HG02642 (cell line): ENCODE measurements around the gene KRTCAP2.

Experiments
- ATAC-seq: cut with Tn5 transposase; IDR thresholded peaks from one replicate; pipeline ENCODE4 v1.9.1; 2021; ENCODE audit warnings: mild to moderate bottlenecking; ENCODE audit not compliant: unreplicated experiment, poor library complexity

Gene KRTCAP2

DNA sequence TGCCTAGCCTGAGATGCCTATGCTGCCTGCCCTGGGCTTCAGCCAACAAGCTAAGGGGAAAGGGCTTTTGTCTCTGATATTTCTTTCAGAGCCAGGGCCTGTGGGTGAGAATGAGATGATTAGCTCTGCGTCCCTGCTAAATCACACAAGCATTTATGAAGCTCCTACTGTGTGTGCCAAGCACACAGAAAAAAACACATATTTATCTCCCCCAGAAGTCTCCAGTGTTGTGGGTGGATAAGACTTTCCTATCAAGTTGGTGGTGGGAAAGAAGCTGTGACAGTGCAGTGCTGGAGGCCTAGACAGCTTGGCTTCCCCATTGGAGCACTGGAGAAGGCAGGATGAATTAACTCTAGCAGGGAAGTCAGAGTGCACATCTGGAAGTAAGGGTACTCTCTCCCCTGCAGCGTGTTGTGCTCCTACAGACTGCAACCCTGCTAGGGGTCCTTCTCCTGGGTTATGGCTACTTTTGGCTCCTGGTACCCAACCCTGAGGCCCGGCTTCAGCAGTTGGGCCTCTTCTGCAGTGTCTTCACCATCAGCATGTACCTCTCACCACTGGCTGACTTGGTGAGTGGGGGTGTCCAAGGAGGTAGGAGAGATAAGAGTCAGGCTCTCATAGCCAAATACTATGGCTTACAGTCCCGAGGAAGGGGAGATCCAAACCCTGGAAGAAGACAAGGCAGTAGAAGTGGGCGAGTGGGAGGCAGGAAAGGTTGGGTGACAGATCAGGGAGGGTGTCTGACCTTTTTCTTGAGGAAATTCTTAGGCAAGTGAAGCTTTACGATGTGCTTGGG, 35.8 kb downstream of the KRTCAP2 start:
- no peak for ATAC-seq

DNA sequence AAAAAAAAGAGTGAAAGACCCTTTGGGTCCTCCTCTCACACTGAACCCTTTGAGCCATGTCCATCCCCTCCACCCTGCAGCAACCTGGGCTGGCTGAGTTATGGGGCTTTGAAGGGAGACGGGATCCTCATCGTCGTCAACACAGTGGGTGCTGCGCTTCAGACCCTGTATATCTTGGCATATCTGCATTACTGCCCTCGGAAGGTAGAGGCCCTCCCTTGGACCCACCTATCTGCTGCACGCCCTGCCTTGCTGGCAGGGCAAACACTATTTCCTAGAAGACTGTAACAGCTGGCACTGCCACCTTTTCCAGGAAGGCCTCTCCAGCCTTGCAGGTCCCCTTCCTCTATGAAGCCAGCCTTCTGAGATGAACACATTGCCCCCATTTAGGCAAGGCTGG, 36.4 kb downstream of the KRTCAP2 start:
- no peak for ATAC-seq

GRCh38 chr1:155135415-155136028, 37.6 kb downstream of the KRTCAP2 start, which contains the start of gene SLC50A1:
TSS of gene SLC50A1 (plus strand) at chr1:155135852. CDS start at chr1:155135912, 60 bp downstream.
- ATAC-seq, result peak; percentile 86

DNA sequence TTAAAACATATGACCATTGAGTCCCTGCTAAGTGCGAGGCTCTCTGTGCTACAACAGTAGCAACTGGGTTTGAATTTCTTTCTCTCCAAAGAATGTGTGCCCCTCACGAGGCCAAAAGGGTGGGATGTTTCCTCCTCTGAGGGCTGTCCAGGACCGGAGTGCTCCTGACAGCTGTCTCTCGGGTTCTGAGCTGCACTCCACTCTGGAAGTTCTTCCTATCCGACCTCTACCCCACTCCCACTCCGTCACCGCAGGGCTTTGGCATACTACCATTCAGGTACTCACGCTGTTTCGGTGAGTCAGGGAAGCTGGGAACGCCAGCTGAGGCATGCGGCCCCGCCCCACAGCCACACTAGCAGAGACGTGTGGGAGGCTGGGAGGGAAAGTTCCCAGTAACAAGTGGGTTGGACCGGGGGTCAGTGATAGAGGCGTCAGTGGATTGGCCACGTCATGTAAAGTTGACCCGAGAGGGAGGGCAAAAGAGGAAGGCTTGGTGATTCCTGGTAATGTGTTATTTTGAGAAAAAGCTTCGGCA, 38.2 kb downstream of the KRTCAP2 start:
- ATAC-seq, result peak; percentile 26

GRCh38 chr1:155134322-155134721, 38.8 kb downstream of the KRTCAP2 start:
- ATAC-seq, result no peak

DNA sequence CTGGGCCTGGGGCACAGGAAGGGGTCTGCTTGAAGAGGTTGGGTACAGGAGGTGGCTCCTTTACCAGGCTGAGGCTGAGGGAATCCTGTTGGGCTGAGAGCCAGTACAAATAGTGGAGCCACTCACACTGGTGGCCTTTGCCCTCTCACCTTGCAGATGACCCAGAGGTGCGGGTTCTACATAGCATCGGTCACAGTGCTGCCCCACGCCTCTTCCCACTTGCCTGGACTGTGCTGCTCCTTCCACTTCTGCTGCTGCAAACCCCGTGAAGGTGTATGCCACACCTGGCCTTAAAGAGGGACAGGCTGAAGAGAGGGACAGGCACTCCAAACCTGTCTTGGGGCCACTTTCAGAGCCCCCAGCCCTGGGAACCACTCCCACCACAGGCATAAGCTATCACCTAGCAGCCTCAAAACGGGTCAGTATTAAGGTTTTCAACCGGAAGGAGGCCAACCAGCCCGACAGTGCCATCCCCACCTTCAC, 39.3 kb downstream of the KRTCAP2 start:
- ATAC-seq, result no peak

GRCh38 chr1:155131856-155132255, 41.2 kb downstream of the KRTCAP2 start:
- ATAC-seq, result no peak

DNA sequence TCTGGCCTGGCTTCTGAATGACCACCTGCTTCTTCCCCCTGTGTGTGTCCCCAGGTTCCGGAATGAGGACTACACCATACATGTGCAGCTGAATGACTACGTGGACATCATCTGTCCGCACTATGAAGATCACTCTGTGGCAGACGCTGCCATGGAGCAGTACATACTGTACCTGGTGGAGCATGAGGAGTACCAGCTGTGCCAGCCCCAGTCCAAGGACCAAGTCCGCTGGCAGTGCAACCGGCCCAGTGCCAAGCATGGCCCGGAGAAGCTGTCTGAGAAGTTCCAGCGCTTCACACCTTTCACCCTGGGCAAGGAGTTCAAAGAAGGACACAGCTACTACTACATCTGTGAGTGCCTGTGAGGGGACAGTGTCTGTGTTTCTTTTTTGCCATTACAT, 41.8 kb downstream of the KRTCAP2 start:
- ATAC-seq, result no peak

DNA sequence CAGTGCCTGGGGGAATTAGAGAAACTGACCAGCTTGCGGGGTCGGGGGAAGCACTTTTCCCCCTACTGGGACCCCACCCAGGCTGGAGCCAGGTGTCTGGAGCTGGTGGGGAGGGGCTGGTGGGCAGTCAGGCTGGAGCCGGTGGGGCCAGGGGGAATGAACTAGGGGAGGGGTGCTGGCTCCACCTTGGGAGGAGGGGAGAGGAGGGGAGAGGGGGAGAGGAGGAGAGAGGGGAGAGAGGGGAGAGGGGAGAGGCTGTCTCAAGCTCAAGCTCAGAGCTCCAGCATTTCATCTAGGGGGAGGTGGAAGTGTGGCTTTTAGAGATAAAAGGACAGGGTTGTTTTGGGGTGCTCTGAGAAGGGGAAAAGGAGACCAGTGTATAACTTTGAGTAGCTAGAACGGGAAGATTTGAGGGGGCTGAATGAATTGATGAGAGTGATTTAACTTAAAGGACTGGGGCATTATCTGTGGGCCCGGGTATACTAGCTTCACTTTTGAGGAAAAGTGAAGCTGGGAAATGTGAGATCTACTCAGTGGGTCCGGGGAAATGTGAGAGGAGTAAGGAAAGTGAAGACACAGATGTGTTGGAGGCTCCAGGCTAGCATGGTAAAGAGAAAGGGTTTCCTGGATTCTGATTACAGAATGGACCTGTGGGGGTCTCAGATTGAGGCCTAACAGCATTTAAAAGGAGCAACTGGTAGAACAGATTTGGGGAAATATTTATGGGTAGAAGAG, 42.7 kb downstream of the KRTCAP2 start:
- ATAC-seq, result no peak

GRCh38 chr1:155128755-155129473, 44.2 kb downstream of the KRTCAP2 start:
- ATAC-seq, result no peak

DNA sequence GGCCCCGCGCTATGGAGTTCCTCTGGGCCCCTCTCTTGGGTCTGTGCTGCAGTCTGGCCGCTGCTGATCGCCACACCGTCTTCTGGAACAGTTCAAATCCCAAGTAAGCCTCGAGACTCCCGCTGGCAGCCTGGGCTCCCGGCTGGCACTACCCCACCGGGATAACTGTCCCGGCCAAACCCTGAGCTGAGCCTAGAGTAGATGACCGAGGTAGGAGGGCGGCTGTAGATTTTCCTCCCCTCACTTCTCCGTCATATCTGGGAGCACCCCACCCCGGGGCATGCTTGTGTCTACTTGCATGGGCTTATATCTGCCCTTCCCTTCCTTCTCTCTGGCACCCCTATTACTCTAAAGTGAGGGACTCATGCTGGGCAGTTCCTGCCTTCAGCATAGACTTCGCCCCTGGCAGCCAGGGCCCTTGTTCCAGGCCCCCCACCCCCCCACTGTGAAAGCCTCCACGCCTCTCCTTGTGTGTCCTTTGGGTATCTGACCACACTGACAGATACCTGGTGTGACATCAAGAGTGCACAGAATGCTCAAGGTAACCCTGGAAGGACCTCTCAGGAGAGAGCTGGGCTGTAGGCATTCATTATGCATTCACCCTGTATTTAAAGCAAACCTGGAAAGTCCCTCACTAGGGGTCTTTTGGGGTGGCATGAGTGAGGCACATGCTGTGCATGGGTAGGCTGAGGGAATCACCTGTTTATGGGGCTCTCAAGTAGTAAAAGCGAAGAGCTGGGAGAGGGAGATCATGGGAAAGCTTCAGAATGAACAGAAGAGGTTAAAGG, 44.9 kb downstream of the KRTCAP2 start:
- ATAC-seq, result no peak

GRCh38 chr1:155127105-155127966, 45.8 kb downstream of the KRTCAP2 start, which contains the start of gene EFNA1:
TSS of gene EFNA1 (plus strand) at chr1:155127876. CDS start at chr1:155127978, 102 bp downstream.
- no peak for ATAC-seq

GRCh38 chr1:155126556-155127104, 46.5 kb downstream of the KRTCAP2 start:
- ATAC-seq, result no peak

GRCh38 chr1:155125946-155126555, 47.1 kb downstream of the KRTCAP2 start:
- ATAC-seq, result no peak

- no peak for ATAC-seq
These were observed 47.6 kb downstream of the KRTCAP2 start for GRCh38 chr1:155125511-155125945.

DNA sequence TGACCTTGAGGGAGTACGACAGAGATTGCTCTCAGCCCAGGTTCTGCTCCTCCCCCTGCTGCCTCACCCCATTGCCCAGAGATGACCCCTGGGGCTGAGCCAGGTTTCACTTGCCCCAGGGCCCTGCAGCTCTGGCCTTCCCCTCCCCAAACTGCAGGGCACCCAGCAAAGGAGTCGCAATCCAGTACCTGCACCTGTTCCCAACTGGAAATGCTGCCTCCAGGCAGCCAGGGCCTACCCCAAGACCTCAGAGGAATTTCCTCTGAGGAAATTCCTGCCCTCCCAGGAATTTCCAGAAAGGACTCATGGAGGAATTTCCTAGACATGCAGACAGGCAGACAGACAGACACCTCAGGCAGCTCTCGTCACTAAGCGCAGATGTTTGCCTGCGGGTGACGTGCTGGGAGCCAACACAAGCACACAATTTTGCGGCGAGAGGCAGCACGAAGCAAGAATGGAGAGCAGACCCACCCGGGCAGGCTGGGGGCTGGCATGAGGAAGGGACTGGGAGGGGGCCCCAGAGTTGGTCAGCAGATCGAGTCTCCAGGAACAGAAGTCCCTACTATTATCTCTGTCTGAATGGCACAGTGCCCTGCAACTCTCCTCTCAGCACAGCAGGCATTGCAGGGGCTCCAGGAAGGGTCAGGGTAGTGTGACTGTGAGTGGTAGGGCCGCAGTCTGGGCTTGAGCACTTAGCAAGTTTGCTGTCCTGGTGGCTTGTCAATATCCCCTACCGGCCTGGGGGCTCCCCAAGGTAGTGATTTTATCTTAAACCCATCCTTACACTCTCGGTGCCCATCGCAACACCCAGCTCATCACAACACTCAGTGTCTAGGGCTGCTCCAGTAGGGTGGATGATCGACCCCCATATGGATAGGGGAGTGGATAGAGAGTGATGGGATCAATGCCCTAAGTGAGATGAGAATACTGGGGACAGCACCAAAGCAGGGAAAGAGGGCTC, 48.3 kb downstream of the KRTCAP2 start:
- no peak for ATAC-seq
